Psoas muscle (tissue), 8 donors: ENCODE measurements around the gene ANP32A. TPM values are rescaled to one million over a fixed set of nuclear protein-coding genes. Genes with fewer than 3 reads are reported as not detected.
A peak's percentile ranks its signal among the peaks of the same experiment; 100 is the strongest.

ENCODE experiments used
- ATAC-seq, 4 donors: fragments of 200-7000 bp; cut with Tn5 transposase; one replicate each; pipeline ENCODE4 v1.9.1; 2020; ENCODE audit warnings: moderate library complexity in 3 of 4, mild to moderate bottlenecking in 2 of 4
- DNase-seq, 2 donors: peaks; one replicate each; pipeline ENCODE4 v3.0.0-alpha.2; 2020
- H3K27ac ChIP-seq: fragments of 200-600 bp; one replicate; pipeline ENCODE4 v1.8.0; 2022
- H3K27me3 ChIP-seq, 3 donors: fragments of 200-600 bp in 1 of 3; one replicate each; pipeline versions ENCODE4 v1.6.1 to v1.8.0; 2013 to 2022; ENCODE audit warnings: low read length in 2 of 3, mild to moderate bottlenecking in 2 of 3, moderate library complexity in 1 of 3; ENCODE audit not compliant: insufficient read depth in 3 of 3
- H3K36me3 ChIP-seq, 2 donors: fragments of 200-600 bp in 1 of 2; one replicate each; pipeline versions ENCODE4 v1.6.1 to v1.8.0; 2013 to 2022; ENCODE audit warnings: low read depth in 1 of 2, mild to moderate bottlenecking in 1 of 2, moderate library complexity in 1 of 2; ENCODE audit not compliant: insufficient read depth in 1 of 2
- H3K4me1 ChIP-seq: fragments of 200-600 bp; one replicate; pipeline ENCODE4 v1.8.0; 2022
- H3K4me3 ChIP-seq: fragments of 200-600 bp; one replicate; pipeline ENCODE4 v1.8.0; 2022; ENCODE audit warnings: mild to moderate bottlenecking
- H3K9me3 ChIP-seq: fragments of 200-600 bp; one replicate; pipeline ENCODE4 v1.8.0; 2022
- CTCF ChIP-seq: fragments of 200-600 bp; IDR thresholded peaks from one replicate; pipeline ENCODE4 v1.8.0; 2022; ENCODE audit warnings: antibody characterized with exemption
- WGBS, 3 donors: extraction: QIAGEN DNeasy Blood & Tissue Kit; methylation state at CpG; one replicate each; pipeline versions ENCODE4 v1.1.6 to v1.1.7; 2013; 5-methylcytosine and 5-hydroxymethylcytosine counted together
- intact Hi-C, 2 donors: fragments of 100-400 bp; cut with DNase I; formaldehyde crosslinking; loops; one replicate each; pipeline versions ENCODE4 v1.11.0 to v1.14.2; 2022
- polyA plus RNA-seq, 3 donors: library from polyadenylated mRNA; stranded (reverse); fragments of 200-250 nt; gene quantifications; one replicate each; pipeline ENCODE4 v1.2.3, GENCODE V29; 2013
- total RNA-seq, 4 donors: library from RNA; stranded (reverse); fragmentation: NEBNext Ultra II Directional in 2 of 4; extraction: Animal tissue kit (Norgen Biotek cat#: 25700) in 2 of 4; gene quantifications; one replicate each; pipeline versions ENCODE4 v1.2.1 to v1.2.4, GENCODE V29; 2021 to 2023
- donor health status: healthy with polysubstance abuse.
- donor health status: DM: no; HTN: no; CAD: no; lungs with moderate emphysema.
- donor health status: Bipolar disorder and iron deficiency.
- donor health status: healthy.
- donor health status: DM: yes; HTN: yes; CAD: no.
- donor health status: DM: no; HTN: no; CAD: no.
- donor health status: DM: no; HTN: no; CAD: no.
- donor health status: DM: yes; HTN: yes; CAD: no.

The ANP32A gene
- total and polyA plus RNA-seq, 7 donors, result 56.7 to 98.2 (median 83.7) TPM

- no peak for TF ChIP-seq CTCF
- intact Hi-C loops, result no loop called here
- H3K9me3 ChIP-seq, result no peaks in the 10 kb centered on the region
- H3K27ac ChIP-seq, result no peak overlapping the region
- no peak for ATAC-seq
- no peaks in the 10 kb centered on the region for H3K36me3 ChIP-seq
- peaks cover 77% of the 10 kb centered on the region for H3K4me1 ChIP-seq
- no peak for DNase-seq
- 63 to 79% (median 66%) methylated on average over 8 of the region's 8 CpGs for WGBS, 3 donors
- no peak overlapping the region for H3K4me3 ChIP-seq
- no peaks in the 10 kb centered on the region for H3K27me3 ChIP-seq
Measured at GRCh38 chr15:68812069-68812468, 8.6 kb downstream of the ANP32A start.

GRCh38 chr15:68809517-68809916 lies 11.2 kb downstream of the ANP32A start:
- intact Hi-C loops, result no loop called here
- no peak for ATAC-seq
- no peak for DNase-seq
- Histone ChIP-seq H3K9me3 (no peaks in the 10 kb centered on the region), H3K4me3 (no peak overlapping the region), H3K4me1 (peaks cover 67% of the 10 kb centered on the region), H3K27me3 (no peaks in the 10 kb centered on the region), H3K36me3 (no peaks in the 10 kb centered on the region), H3K27ac (no peak overlapping the region)
- WGBS, 3 donors, result 84 to 87% (median 86%) methylated on average over 9 of the region's 9 CpGs
- no peak for TF ChIP-seq CTCF

GRCh38 chr15:68808770-68809169 lies 11.9 kb downstream of the ANP32A start:
- peaks cover 59% of the 10 kb centered on the region for H3K4me1 ChIP-seq
- H3K27ac ChIP-seq, result no peak overlapping the region
- 52 to 74% (median 58%) methylated on average over 5 of the region's 5 CpGs for WGBS, 3 donors
- DNase-seq (no peak), ATAC-seq (no peak)
- H3K27me3 ChIP-seq, result no peaks in the 10 kb centered on the region
- intact Hi-C loops, result no loop called here
- H3K9me3 ChIP-seq, result no peaks in the 10 kb centered on the region
- no peaks in the 10 kb centered on the region for H3K36me3 ChIP-seq
- H3K4me3 ChIP-seq, result no peak overlapping the region
- TF ChIP-seq CTCF, result no peak

GRCh38 chr15:68808091-68808490 lies 12.6 kb downstream of the ANP32A start:
- H3K27me3 ChIP-seq, result no peaks in the 10 kb centered on the region
- TF ChIP-seq CTCF, result no peak
- intact Hi-C loops, result no loop called here
- 14 to 49% (median 22%) methylated on average over 2 of the region's 2 CpGs for WGBS, 3 donors
- H3K4me3 ChIP-seq, result no peak overlapping the region
- no peaks in the 10 kb centered on the region for H3K36me3 ChIP-seq
- DNase-seq, result no peak
- peak in 3 of 4 donors; percentile 47 to 82 (median 67) for ATAC-seq
- H3K27ac ChIP-seq, result no peak overlapping the region
- H3K4me1 ChIP-seq, result peaks cover 52% of the 10 kb centered on the region
- no peaks in the 10 kb centered on the region for H3K9me3 ChIP-seq

DNA sequence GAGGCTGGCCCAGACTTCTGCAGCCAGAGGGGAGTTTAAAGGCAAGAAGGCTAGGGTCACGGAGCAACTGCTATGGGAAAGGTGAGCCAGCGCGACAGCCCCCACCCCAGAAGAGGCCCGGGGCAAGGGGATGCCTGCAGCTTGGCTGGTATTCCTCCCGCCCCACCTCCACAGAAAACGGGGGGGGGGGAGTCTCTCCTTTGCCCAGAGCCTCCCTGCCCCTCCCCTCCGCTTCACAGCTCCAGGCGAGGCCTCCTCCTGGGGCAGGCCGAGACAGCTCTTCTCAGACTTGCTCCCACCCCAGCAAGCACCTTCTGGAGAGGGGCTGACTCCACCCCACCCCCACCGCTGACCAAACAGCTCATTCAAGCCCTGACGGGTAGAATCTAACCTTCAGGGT lies 13.4 kb downstream of the ANP32A start:
- intact Hi-C loops, result no loop called here

More for the DNA sequence above, 13.4 kb downstream of the ANP32A start:
- H3K4me1 ChIP-seq, result peaks cover 44% of the 10 kb centered on the region
- H3K36me3 ChIP-seq, result no peaks in the 10 kb centered on the region
- no peak overlapping the region for H3K27ac ChIP-seq
- no peaks in the 10 kb centered on the region for H3K27me3 ChIP-seq
- ATAC-seq (no peak), DNase-seq (no peak)
- no peak overlapping the region for H3K4me3 ChIP-seq
- 59 to 80% (median 69%) methylated on average over 8 to 11 of the region's 11 CpGs for WGBS, 3 donors
- H3K9me3 ChIP-seq, result no peaks in the 10 kb centered on the region
- no peak for TF ChIP-seq CTCF
